Measurements from ENCODE around the gene APOD.
"Not testable (repeated sequence)": the region's sequence is repeated elsewhere in the genome, so short reads cannot be mapped to it uniquely, and the experiment has no call there.

The APOD gene

GRCh38 chr3:195591852-195592251 is 8.1 kb upstream of the APOD start:
- no peaks in the 10 kb centered on the region for H3K79me2 ChIP-seq (ENCODE audit: insufficient read depth, low read depth)
- H3K4me3 ChIP-seq (IDR thresholded peaks at IDR 0.05; ENCODE audit: insufficient read depth, low read depth, low read length), result no peak overlapping the region
- no peak for TF ChIP-seq CTCF (conservative IDR thresholded peaks at IDR 0.05; ENCODE audit: low read depth, low read length)
- no peaks in the 10 kb centered on the region for H4K20me1 ChIP-seq (ENCODE audit: insufficient read depth)
- no peak overlapping the region for H2AFZ ChIP-seq (ENCODE audit: low read depth)
- no peak overlapping the region for H3K9ac ChIP-seq
- peaks cover 12% of the 10 kb centered on the region; the same call in 1 of the 2 replicates for H3K27me3 ChIP-seq (ENCODE audit: insufficient read depth, low read depth)
- H3K4me1 ChIP-seq (ENCODE audit: low read depth, poor library complexity, severe bottlenecking), result peaks cover 13% of the 10 kb centered on the region
- H3K36me3 ChIP-seq (ENCODE audit: insufficient read depth), result no peaks in the 10 kb centered on the region
- no peak overlapping the region for H3K27ac ChIP-seq
- no peak overlapping the region for H3K4me2 ChIP-seq

GRCh38 chr3:195591220-195591619 is 7.5 kb upstream of the APOD start:
- peaks cover 12% of the 10 kb centered on the region; the same call in 1 of the 2 replicates for H3K27me3 ChIP-seq (ENCODE audit: insufficient read depth, low read depth)
- no peak overlapping the region for H3K9ac ChIP-seq
- H4K20me1 ChIP-seq (ENCODE audit: insufficient read depth), result no peaks in the 10 kb centered on the region
- H3K36me3 ChIP-seq (ENCODE audit: insufficient read depth), result no peaks in the 10 kb centered on the region
- H3K4me1 ChIP-seq (ENCODE audit: low read depth, poor library complexity, severe bottlenecking), result peaks cover 19% of the 10 kb centered on the region
- H3K4me3 ChIP-seq (IDR thresholded peaks at IDR 0.05; ENCODE audit: insufficient read depth, low read depth, low read length), result no peak overlapping the region
- no peaks in the 10 kb centered on the region for H3K79me2 ChIP-seq (ENCODE audit: insufficient read depth, low read depth)
- no peak overlapping the region for H3K4me2 ChIP-seq
- no peak overlapping the region for H3K27ac ChIP-seq
- H2AFZ ChIP-seq (ENCODE audit: low read depth), result no peak overlapping the region
- no peak for TF ChIP-seq CTCF (conservative IDR thresholded peaks at IDR 0.05; ENCODE audit: low read depth, low read length)

DNA sequence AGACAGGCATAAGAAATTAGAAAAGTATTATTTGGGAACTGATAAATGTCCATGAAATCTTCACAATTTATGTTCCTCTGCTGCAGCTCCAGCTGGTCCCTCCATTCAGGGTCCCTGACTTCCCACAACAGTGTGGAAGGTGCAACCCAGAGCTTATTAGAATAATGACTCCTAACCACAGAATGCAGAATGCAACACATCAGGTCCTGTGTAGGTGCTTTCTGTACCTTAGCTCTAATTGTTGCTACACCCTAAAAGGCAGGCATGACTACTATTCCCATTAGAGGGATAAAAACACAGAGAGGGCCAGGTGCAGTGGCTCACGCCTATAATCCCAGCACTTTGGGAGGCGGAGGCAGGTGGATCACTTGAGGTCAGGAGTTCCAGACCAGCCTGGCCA is 6.6 kb upstream of the APOD start:
- H3K4me1 ChIP-seq (ENCODE audit: low read depth, poor library complexity, severe bottlenecking), result peaks cover 28% of the 10 kb centered on the region
- H3K4me3 ChIP-seq (IDR thresholded peaks at IDR 0.05; ENCODE audit: insufficient read depth, low read depth, low read length); H3K79me2 ChIP-seq (ENCODE audit: insufficient read depth, low read depth); H3K4me2 ChIP-seq; H3K27ac ChIP-seq; H3K36me3 ChIP-seq (ENCODE audit: insufficient read depth); H2AFZ ChIP-seq (ENCODE audit: low read depth); H4K20me1 ChIP-seq (ENCODE audit: insufficient read depth); H3K9ac ChIP-seq: not testable (repeated sequence)
- peaks cover 19% of the 10 kb centered on the region; the same call in 1 of the 2 replicates for H3K27me3 ChIP-seq (ENCODE audit: insufficient read depth, low read depth)

DNA sequence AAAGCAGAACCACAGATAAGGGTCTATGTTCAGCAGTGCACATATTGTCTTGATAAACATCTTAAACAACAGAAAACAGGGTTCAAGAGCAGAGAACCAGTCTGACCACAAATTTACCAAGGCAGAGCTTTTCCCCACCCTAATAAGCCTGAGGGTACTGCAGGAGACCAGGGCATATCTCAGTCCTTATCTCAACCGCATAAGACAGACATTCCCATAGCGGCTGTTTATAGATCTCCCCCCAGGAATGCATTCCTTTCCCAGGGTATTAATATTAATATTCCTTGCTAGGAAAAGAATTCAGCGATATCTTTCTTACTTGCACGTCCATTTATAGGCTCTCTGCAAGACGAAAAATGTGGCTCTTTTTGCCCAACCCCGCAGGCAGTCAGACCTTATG is 6.1 kb upstream of the APOD start:
- peaks cover 28% of the 10 kb centered on the region for H3K4me1 ChIP-seq (ENCODE audit: low read depth, poor library complexity, severe bottlenecking)
- H3K36me3 ChIP-seq (ENCODE audit: insufficient read depth); H3K27ac ChIP-seq: not testable (repeated sequence)

GRCh38 chr3:195587824-195588223 is 4.1 kb upstream of the APOD start:
- Histone ChIP-seq H3K27ac (no peak overlapping the region), H3K79me2 (ENCODE audit: insufficient read depth, low read depth) (no peaks in the 10 kb centered on the region), H3K4me3 (IDR thresholded peaks at IDR 0.05; ENCODE audit: insufficient read depth, low read depth, low read length) (no peak overlapping the region), H3K36me3 (ENCODE audit: insufficient read depth) (no peaks in the 10 kb centered on the region), H2AFZ (ENCODE audit: low read depth) (no peak overlapping the region), H3K9ac (no peak overlapping the region), H3K4me1 (ENCODE audit: low read depth, poor library complexity, severe bottlenecking) (peaks cover 28% of the 10 kb centered on the region), H3K4me2 (no peak overlapping the region; the same call in 1 of the 2 replicates), H4K20me1 (ENCODE audit: insufficient read depth) (no peaks in the 10 kb centered on the region), H3K27me3 (ENCODE audit: insufficient read depth, low read depth) (peaks cover 22% of the 10 kb centered on the region; the same call in 1 of the 2 replicates)
- TF ChIP-seq CTCF (conservative IDR thresholded peaks at IDR 0.05; ENCODE audit: low read depth, low read length), result no peak

More for the DNA sequence above, 6.1 kb upstream of the APOD start:
- not testable (repeated sequence) for H2AFZ ChIP-seq (ENCODE audit: low read depth); H4K20me1 ChIP-seq (ENCODE audit: insufficient read depth); H3K4me2 ChIP-seq; H3K9ac ChIP-seq; H3K4me3 ChIP-seq (IDR thresholded peaks at IDR 0.05; ENCODE audit: insufficient read depth, low read depth, low read length); H3K79me2 ChIP-seq (ENCODE audit: insufficient read depth, low read depth)
- peaks cover 22% of the 10 kb centered on the region; the same call in 1 of the 2 replicates for H3K27me3 ChIP-seq (ENCODE audit: insufficient read depth, low read depth)

Measured in KMS-11 (cell line).